Measurements from ENCODE around the gene RETREG1.

DNA sequence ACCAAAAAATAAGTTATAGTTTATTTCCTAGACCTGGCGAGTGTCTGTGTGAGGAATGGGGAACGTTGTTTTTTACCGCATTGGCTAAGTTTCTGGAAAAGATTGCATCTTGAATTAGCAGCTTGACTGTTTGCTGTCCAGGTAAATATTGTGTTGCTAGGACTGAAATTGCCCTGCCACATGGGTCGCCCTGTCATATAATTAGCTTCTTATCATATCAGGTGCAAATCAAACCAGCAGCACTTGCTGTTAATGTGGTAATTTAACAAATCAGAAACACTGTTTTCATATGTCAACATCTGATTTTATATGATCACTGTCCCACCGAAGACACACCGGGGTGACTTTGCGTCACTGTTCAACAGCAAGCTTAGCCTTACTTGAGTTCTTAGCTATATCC, 87.5 kb downstream of the RETREG1 start:
- TF ChIP-seq, protein P1, sequence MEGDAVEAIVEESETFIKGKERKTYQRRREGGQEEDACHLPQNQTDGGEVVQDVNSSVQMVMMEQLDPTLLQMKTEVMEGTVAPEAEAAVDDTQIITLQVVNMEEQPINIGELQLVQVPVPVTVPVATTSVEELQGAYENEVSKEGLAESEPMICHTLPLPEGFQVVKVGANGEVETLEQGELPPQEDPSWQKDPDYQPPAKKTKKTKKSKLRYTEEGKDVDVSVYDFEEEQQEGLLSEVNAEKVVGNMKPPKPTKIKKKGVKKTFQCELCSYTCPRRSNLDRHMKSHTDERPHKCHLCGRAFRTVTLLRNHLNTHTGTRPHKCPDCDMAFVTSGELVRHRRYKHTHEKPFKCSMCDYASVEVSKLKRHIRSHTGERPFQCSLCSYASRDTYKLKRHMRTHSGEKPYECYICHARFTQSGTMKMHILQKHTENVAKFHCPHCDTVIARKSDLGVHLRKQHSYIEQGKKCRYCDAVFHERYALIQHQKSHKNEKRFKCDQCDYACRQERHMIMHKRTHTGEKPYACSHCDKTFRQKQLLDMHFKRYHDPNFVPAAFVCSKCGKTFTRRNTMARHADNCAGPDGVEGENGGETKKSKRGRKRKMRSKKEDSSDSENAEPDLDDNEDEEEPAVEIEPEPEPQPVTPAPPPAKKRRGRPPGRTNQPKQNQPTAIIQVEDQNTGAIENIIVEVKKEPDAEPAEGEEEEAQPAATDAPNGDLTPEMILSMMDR (IDR thresholded peaks at IDR 0.05): no peak
- no peak for TF ChIP-seq POLR2A (IDR thresholded peaks at IDR 0.05)

Measured in heart left ventricle (tissue), 13 donors.